ENCODE data around the gene SPRR2B. TPM values are rescaled to one million over a fixed set of nuclear protein-coding genes. Genes with fewer than 3 reads are reported as not detected.
"Not testable (repeated sequence)": the region's sequence is repeated elsewhere in the genome, so short reads cannot be mapped to it uniquely, and the experiment has no call there.

The SPRR2B gene
- total RNA-seq: not detected in 2 replicates
- not detected for polyA plus RNA-seq (2012)

- no peak for DNase-seq (ENCODE audit: low read depth)
Measured at GRCh38 chr1:153071511-153071910, at the start of gene SPRR2B. Gene SPRR2B, minus strand, starts transcription at chr1:153071611. Its CDS starts 772 bp downstream, at chr1:153070839.

- DNase-seq (ENCODE audit: low read depth): no peak
Measured at GRCh38 chr1:153120945-153121344, 49.5 kb upstream of the SPRR2B start.

GRCh38 chr1:153119491-153119971, 48.1 kb upstream of the SPRR2B start:
- DNase-seq (ENCODE audit: low read depth): no peak

DNA sequence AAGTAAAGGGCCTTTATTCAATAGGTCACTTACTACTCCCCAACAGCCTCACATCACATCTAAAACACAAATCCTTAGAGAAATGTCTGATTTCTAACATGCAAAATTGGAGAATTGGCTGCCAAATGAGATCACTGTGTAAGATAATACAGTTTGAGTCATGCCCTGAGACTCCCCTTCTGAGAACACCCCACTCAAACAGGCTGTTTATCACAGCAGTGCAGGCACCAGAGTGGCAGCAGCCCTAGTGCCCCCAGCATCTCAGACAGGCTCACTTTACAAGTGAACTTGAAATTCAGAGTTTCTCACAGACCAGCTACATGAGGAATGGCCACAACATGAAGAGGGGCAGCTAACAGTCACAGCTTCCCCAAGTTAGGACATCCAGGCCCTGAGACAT, 43.9 kb upstream of the SPRR2B start:
- DNase-seq (ENCODE audit: low read depth): not testable (repeated sequence)

DNA sequence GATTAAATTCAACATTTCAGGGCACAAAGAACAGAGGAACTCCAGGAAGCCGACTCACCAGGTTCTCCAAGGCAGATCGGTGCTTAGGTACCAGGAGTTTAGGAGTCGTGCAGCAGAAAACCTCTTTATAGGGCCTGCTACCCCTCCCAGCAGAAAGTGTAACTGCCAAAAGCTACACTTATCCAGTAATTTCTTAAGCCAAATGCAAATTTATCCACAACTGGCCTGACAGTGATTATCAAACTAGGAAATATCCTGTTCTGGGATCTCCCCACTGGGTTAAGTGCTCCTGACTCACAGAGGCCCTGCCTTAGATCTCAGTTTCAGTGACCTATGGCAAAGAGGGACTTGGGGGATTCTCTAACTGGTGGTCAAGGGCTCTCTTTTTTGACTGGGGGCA, 42.0 kb upstream of the SPRR2B start, which contains the start of gene SPRR2F:
SPRR2F (minus strand) TSS at position 101 of the 400 bp plus-strand sequence. CDS start 783 bp downstream, outside the sequence.
- DNase-seq (ENCODE audit: low read depth): no peak

DNA sequence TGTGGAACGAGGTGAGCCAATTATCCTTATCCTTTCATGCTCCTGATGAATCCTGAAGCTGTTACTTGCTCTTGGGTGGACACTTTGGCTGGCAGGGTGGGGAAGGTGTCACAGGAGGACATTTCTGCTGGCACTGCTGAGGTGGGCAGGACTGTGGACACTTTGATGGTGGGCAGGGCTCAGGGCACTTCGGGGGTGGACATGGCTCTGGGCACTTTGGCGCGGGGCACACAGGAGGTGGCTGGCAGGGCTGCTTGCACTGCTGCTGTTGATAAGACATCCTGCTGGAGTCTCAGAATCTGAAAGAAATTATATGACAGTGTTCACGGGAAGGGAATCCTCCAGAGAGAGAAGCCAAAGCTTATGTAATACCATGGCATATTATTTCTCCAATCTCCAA, 41.0 kb upstream of the SPRR2B start:
- not testable (repeated sequence) for DNase-seq (ENCODE audit: low read depth)

- DNase-seq (ENCODE audit: low read depth): no peak
Measured at GRCh38 chr1:153100245-153100644, 28.8 kb upstream of the SPRR2B start.

- no peak for DNase-seq (ENCODE audit: low read depth)
Measured at GRCh38 chr1:153099461-153100045, 28.1 kb upstream of the SPRR2B start.

DNA sequence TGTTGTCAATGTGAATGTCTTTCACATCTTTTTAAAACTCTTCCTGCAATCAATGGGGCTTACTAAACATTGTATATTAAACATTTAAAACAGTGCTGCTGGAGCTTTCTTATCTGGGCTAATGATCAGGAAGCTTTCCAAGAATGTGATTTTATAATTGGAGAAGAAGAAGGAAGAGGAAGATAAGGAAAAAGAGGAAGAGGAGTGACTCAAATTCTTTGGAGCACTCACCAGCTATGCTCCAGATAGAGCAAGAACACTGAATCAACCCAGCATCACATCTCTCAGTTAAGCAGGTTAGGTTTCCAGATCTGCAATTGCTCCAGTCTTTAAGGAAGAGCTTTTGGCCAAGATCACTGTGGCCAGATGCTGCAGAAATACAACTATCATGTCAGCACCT, 24.4 kb upstream of the SPRR2B start:
- no peak for DNase-seq (ENCODE audit: low read depth)

- no peak for DNase-seq (ENCODE audit: low read depth)
Measured at GRCh38 chr1:153094426-153094825, 23.0 kb upstream of the SPRR2B start, which contains the start of gene SPRR2E. Gene SPRR2E, minus strand, starts transcription at chr1:153094526. Its CDS starts 775 bp downstream, at chr1:153093751.

- no peak for DNase-seq (ENCODE audit: low read depth)
Measured at GRCh38 chr1:153087652-153088051, 16.2 kb upstream of the SPRR2B start.

GRCh38 chr1:153081736-153082135, 10.3 kb upstream of the SPRR2B start:
- no peak for DNase-seq (ENCODE audit: low read depth)

DNA sequence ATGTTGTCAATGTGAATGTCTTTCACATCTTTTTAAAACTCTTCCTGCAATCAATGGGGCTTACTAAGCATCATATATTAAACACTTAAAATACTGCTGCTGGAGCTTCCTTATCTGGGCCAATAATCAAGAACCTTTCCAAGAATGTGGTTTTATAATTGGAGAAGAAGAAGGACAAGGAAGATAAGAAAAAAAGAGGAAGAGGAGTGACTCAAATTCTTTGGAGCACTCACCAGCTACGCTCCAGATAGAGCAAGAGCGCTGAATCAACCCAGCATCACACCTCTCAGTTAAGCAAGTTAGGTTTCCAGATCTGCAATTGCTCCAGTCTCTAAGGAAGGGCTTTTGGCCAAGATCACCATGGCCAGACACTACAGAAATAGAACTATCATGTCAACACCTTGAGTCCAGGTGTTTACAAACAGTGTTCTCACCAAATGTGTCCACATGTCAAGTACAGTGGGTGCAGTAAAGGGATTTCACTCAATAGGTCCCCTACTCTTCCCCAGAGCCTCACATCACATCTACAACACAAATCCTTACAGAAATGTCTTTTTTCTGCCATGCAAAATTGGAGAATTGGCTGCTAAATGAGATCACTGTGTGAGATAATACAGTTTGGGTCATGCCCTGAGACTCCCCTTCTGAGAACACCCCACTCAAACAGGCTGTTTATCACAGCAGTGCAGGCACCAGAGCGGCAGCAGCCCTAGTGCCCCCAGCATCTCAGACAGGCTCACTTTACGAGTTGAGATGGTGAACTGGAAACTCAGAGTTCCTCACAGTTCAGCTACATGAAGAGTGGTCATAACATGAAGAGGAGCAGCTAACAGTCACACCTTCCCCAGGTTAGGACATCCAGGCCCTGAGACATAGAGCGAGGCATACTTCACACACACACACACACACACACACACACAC, 1.7 kb upstream of the SPRR2B start:
- no peak for DNase-seq (ENCODE audit: low read depth)

- DNase-seq (ENCODE audit: low read depth): no peak
Measured at GRCh38 chr1:153070243-153070642, 1.2 kb downstream of the SPRR2B start.

DNA sequence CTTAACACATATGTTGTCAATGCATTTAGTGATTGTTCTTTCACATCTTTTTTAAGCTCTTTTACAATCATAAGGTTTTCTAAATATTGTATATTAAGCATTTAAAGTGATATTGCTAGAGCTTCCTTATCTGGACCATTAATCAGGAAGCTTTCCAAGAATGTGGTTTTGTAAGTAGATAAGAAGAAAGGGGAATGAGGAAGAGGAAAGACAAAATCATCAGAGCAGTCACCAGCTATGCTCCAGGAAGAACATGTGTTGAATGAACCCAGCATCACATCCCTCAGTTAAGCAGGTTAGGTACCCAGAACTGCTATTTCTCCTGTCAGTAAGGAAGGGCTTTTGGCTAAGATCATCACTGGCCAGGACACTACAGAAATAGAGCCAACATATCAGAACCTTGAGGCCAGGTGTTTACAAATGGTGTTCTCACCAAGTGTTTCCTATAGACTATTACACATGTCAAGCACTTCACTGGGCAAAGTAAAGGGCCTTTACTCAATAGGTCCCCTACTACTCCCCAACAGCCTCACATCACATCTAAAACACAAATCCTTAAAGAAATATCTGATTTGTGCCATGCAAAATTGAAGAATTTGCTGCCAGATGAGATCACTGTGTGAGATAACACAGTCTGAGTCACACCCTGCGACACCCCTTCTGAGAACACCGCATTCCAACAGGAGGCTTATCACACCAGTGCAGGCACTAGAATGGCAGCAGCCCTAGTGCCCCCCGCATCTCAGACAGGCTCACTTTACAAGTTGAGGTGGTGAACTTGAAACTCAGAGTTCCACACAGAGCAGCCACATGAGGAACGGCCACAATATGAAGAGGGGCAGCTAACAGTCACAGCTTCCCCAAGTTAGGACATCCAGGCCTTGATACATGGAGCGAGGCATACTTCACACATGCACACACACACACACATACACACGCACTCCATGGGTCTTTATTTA, 12.3 kb downstream of the SPRR2B start:
- DNase-seq (ENCODE audit: low read depth): no peak

DNA sequence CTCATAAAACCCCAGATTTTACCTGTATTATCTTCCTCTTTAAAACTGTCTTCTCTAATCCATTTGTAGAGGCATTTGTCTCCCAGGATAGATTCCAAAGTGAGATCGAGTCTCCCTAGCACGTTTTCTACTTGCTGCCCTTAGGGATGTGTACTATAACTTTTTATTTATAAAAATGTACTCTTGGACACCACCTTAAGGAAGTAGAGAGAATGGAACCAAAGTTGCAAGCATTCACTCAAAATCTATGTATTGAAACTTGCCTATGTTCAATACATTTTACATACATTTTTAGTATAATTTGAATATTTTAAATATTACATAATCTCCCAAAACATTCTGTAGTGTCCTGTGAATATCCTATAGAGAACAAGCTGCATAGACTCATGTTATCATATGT, 13.3 kb downstream of the SPRR2B start:
- DNase-seq (ENCODE audit: low read depth): no peak

DNA sequence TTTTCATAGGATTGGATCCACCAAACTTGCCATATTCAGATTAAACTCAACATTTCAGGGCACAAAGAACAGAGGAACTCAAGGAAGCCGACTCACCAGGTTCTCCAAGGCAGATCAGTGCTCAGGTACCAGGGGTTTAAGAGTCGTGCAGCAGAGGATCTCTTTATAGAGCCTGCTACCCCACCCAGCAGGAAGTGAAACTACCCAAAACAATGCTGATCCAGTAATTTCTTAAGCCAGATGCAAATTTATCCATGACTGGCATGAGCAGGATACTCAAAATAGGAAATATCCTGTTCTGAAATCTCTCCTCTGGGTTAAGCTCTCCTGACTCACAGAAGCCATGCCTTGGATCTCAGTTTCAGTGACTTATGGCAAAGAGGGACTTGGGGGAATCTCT, 14.0 kb downstream of the SPRR2B start, which contains the start of gene SPRR2A:
SPRR2A (minus strand) TSS at position 138 of the 400 bp plus-strand sequence. CDS start 777 bp downstream, outside the sequence.
- DNase-seq (ENCODE audit: low read depth): no peak

GRCh38 chr1:153056111-153056510, 15.3 kb downstream of the SPRR2B start:
- DNase-seq (ENCODE audit: low read depth): not testable (repeated sequence)

DNA sequence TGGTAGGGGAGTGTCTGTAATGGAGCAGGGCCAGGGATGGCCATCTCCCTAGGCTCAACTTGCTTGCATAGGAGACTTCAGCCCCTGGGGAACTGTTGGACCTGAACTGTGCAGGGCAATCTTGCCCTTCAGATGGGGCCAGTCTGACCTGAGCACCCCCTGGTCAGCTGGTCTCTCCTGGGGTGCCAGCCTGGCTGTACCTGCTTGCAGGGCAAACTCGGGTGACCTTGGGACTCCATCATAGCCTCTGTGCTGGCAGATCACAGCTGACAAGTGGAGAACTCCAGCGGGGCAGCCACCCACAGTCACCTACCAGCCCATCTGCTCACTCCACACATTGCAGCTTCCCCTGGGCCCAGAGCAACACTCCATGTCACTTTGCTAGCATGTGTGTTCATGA, 22.2 kb downstream of the SPRR2B start:
- DNase-seq (ENCODE audit: low read depth): no peak

DNA sequence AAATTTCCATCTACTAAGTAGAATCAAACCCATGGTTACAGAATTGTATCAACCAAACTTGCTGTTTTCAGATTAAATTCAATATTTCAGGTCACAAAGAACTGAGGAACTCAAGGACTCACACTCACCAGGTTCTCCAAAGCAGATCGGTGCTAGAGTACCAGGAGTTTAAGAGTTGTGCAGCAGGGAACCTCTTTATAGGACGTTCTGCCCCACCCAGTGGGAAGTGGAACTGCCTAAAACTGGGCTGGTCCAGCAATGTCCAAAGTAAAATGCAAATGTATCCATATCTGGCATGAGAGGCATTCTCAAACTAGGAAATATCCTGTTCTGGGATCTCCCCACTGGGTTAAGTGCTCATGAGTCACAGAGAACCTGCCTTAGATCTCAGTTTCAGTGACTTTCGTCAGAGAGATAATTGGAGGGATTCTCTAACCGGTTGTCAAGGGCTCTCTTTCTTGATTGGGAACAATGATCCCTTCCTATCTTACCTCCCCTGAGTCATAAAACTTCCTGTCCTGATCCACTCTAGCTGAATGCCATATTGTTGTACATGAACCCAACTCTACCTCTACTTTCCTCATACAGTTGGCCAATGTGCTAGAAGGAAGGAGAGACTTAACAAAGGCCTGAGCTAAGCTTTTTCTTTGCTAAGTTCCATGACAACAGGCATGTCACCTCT, 30.3 kb downstream of the SPRR2B start, which contains the start of gene SPRR2D:
SPRR2D (minus strand) TSS at position 171 of the 682 bp plus-strand sequence. CDS start 774 bp downstream, outside the sequence.
- DNase-seq (ENCODE audit: low read depth): no peak
